H7 (cell line): Measurements from ENCODE around the gene AK2. TPM values are rescaled to one million over a fixed set of nuclear protein-coding genes. Genes with fewer than 3 reads are reported as not detected.
A peak's percentile ranks its signal among the peaks of the same experiment; 100 is the strongest.

Experiments used
- DNase-seq: peaks from one replicate; pipeline ENCODE4 v3.0.0; 2012
- H3K27me3 ChIP-seq: 2 replicates; pipeline ENCODE4 v1.6.0; 2011; ENCODE audit warnings: mild to moderate bottlenecking, low read length; ENCODE audit not compliant: control insufficient read depth, insufficient read depth
- H3K36me3 ChIP-seq: replicated peaks from 2 replicates; pipeline ENCODE4 v1.5.1; 2011; ENCODE audit warnings: low read length; ENCODE audit not compliant: control insufficient read depth, insufficient read depth
- H3K4me3 ChIP-seq: 2 replicates; pipeline ENCODE4 v1.5.1; 2011; ENCODE audit warnings: low read depth, mild to moderate bottlenecking, control low read depth, low read length, moderate library complexity; ENCODE audit not compliant: insufficient read depth
- total RNA-seq: library from RNA; depleted of rRNA; stranded (reverse); fragments of >200 nt; shearing (Covaris generic); gene quantifications from 2 replicates; pipeline ENCODE4 v1.2.3, GENCODE V29; 2014

Gene AK2
- total RNA-seq, 1 experiment from 2014 or later = 151 TPM

- no peaks in the 10 kb centered on the region for H3K36me3 ChIP-seq
- peaks cover 33% of the 10 kb centered on the region for H3K27me3 ChIP-seq
- H3K4me3 ChIP-seq = no peak overlapping the region
- DNase-seq = no peak
These were observed 65.1 kb downstream of the AK2 start for GRCh38 chr1:32971576-32971975.

GRCh38 chr1:32971156-32971555 lies 65.5 kb downstream of the AK2 start:
- no peaks in the 10 kb centered on the region for H3K36me3 ChIP-seq
- no peak overlapping the region for H3K4me3 ChIP-seq
- DNase-seq = no peak
- peaks cover 33% of the 10 kb centered on the region for H3K27me3 ChIP-seq

GRCh38 chr1:32969566-32969965 lies 67.1 kb downstream of the AK2 start:
- Histone ChIP-seq H3K27me3 (peaks cover 33% of the 10 kb centered on the region), H3K36me3 (no peaks in the 10 kb centered on the region), H3K4me3 (no peak overlapping the region)
- no peak for DNase-seq

GRCh38 chr1:32967888-32968568 lies 68.7 kb downstream of the AK2 start:
- Histone ChIP-seq H3K36me3 (no peaks in the 10 kb centered on the region), H3K27me3 (peaks cover 33% of the 10 kb centered on the region), H3K4me3 (no peak overlapping the region)
- no peak for DNase-seq

GRCh38 chr1:32966900-32967299 lies 69.8 kb downstream of the AK2 start:
- no peak for DNase-seq
- H3K27me3 ChIP-seq = peaks cover 23% of the 10 kb centered on the region
- no peaks in the 10 kb centered on the region for H3K36me3 ChIP-seq
- no peak overlapping the region for H3K4me3 ChIP-seq

- peaks cover 9% of the 10 kb centered on the region for H3K27me3 ChIP-seq
- H3K4me3 ChIP-seq = peak overlapping the region; percentile 23
- H3K36me3 ChIP-seq = no peaks in the 10 kb centered on the region
- peak; percentile 48 for DNase-seq
These were observed 71.4 kb downstream of the AK2 start for GRCh38 chr1:32965251-32965747.

GRCh38 chr1:32964461-32965250 lies 72.0 kb downstream of the AK2 start, which contains the start of gene RNF19B:
Gene RNF19B (minus strand): TSS chr1:32964809. CDS start chr1:32964685, 124 bp downstream.
- Histone ChIP-seq H3K27me3 (peaks cover 9% of the 10 kb centered on the region), H3K36me3 (no peaks in the 10 kb centered on the region), H3K4me3 (peak within 1 kb of the TSS; percentile 92)
- peak; percentile 99 for DNase-seq

GRCh38 chr1:32963746-32964460 lies 72.8 kb downstream of the AK2 start:
- Histone ChIP-seq H3K36me3 (no peaks in the 10 kb centered on the region), H3K27me3 (peaks cover 5% of the 10 kb centered on the region; the same call in 1 of the 2 replicates), H3K4me3 (peak overlapping the region; percentile 92)
- peak; percentile 91 for DNase-seq

- no peaks in the 10 kb centered on the region for H3K36me3 ChIP-seq
- H3K4me3 ChIP-seq = no peak overlapping the region
- H3K27me3 ChIP-seq = peaks cover 2% of the 10 kb centered on the region; the same call in 1 of the 2 replicates
- DNase-seq = no peak
These were observed 74.3 kb downstream of the AK2 start for GRCh38 chr1:32962248-32962896.

GRCh38 chr1:32960819-32961355 lies 75.8 kb downstream of the AK2 start:
- Histone ChIP-seq H3K4me3 (no peak overlapping the region), H3K27me3 (peaks cover 2% of the 10 kb centered on the region; the same call in 1 of the 2 replicates), H3K36me3 (no peaks in the 10 kb centered on the region)
- no peak for DNase-seq

GRCh38 chr1:32960342-32960741 lies 76.3 kb downstream of the AK2 start:
- H3K27me3 ChIP-seq = peaks cover 2% of the 10 kb centered on the region; the same call in 1 of the 2 replicates
- DNase-seq = no peak
- H3K4me3 ChIP-seq = no peak overlapping the region
- no peaks in the 10 kb centered on the region for H3K36me3 ChIP-seq

GRCh38 chr1:32958827-32959226 lies 77.9 kb downstream of the AK2 start:
- H3K4me3 ChIP-seq = no peak overlapping the region
- no peaks in the 10 kb centered on the region for H3K36me3 ChIP-seq
- DNase-seq = no peak
- H3K27me3 ChIP-seq = no peaks in the 10 kb centered on the region
